Endodermal cell (in vitro differentiated cells): Measurements from ENCODE around the gene FAM83E. TPM values are rescaled to one million over a fixed set of nuclear protein-coding genes. Genes with fewer than 3 reads are reported as not detected.

Source experiments
- DNase-seq: peaks from one replicate; pipeline ENCODE4 v3.0.0-alpha.2; 2017
- H3K27ac ChIP-seq: 2 replicates; pipeline ENCODE4 v1.5.1; 2013; ENCODE audit warnings: mild to moderate bottlenecking, low read depth, low read length, moderate library complexity
- H3K27me3 ChIP-seq: 2 replicates; pipeline ENCODE4 v1.6.1; 2013; ENCODE audit warnings: mild to moderate bottlenecking, low read length, moderate library complexity; ENCODE audit not compliant: insufficient read depth, control insufficient read depth, poor library complexity, severe bottlenecking
- H3K36me3 ChIP-seq: 2 replicates; pipeline ENCODE4 v1.7.0; 2013; ENCODE audit warnings: mild to moderate bottlenecking, low read length, moderate library complexity; ENCODE audit not compliant: control insufficient read depth, insufficient read depth
- H3K4me1 ChIP-seq: one replicate; pipeline ENCODE4 v1.7.0; 2013; ENCODE audit warnings: low read length; ENCODE audit not compliant: control insufficient read depth, insufficient read depth
- H3K4me3 ChIP-seq: 2 replicates; pipeline ENCODE4 v1.5.1; 2013; ENCODE audit warnings: mild to moderate bottlenecking, low read length, moderate library complexity
- H3K9ac ChIP-seq: 2 replicates; pipeline ENCODE4 v1.6.1; 2013; ENCODE audit warnings: mild to moderate bottlenecking, low read length, moderate library complexity; ENCODE audit not compliant: poor library complexity, severe bottlenecking; ENCODE audit errors: extremely low read depth
- H3K9me3 ChIP-seq: 2 replicates; pipeline ENCODE4 v1.6.1; 2013; ENCODE audit warnings: mild to moderate bottlenecking, low read length, moderate library complexity; ENCODE audit not compliant: control insufficient read depth
- H3K27ac Mint-ChIP-seq: 2 replicates; pipeline ENCODE4 v1.8.0; 2020; ENCODE audit warnings: mixed read lengths
- H3K27me3 Mint-ChIP-seq: 2 replicates; pipeline ENCODE4 v1.8.0; 2021; ENCODE audit warnings: mild to moderate bottlenecking, mixed read lengths; ENCODE audit not compliant: insufficient read depth
- H3K36me3 Mint-ChIP-seq: 2 replicates; pipeline ENCODE4 v1.8.0; 2020; ENCODE audit warnings: low read depth, mixed read lengths
- H3K4me1 Mint-ChIP-seq: 2 replicates; pipeline ENCODE4 v1.8.0; 2020; ENCODE audit warnings: mixed read lengths
- H3K4me3 Mint-ChIP-seq: 2 replicates; pipeline ENCODE4 v1.8.0; 2020; ENCODE audit warnings: mild to moderate bottlenecking, moderate library complexity, mixed read lengths
- H3K9me3 Mint-ChIP-seq: 2 replicates; pipeline ENCODE4 v1.8.0; 2020; ENCODE audit warnings: mild to moderate bottlenecking, mixed read lengths
- CTCF ChIP-seq: fragments of 200-600 bp; sonication (generic); conservative IDR thresholded peaks from 2 replicates; pipeline ENCODE4 v1.5.0; 2021; ENCODE audit warnings: antibody characterized with exemption, mild to moderate bottlenecking
- WGBS, 2 experiments: methylation state at CpG; one replicate each; pipeline versions ENCODE4 v1.1.5 to v1.1.7; 2013; ENCODE audit warnings: missing lambda C conversion rate in 2 of 2, mixed read lengths in 1 of 2; ENCODE audit not compliant: insufficient coverage in 1 of 2, insufficient read length in 1 of 2; 5-methylcytosine and 5-hydroxymethylcytosine counted together
- total RNA-seq, 2 donors: library from RNA; stranded (reverse); fragmentation: NEBNext Ultra II Directional in 1 of 2; extraction: Animal tissue kit (Norgen Biotek cat#: 25700) in 1 of 2; gene quantifications; 2 replicates in 1 of 2; 3 replicates in 1 of 2; pipeline ENCODE4 v1.2.1, GENCODE V29; 2021

The FAM83E gene
- total RNA-seq, 2 donors from 2014 or later = 4.4 to 5.7 TPM

GRCh38 chr19:48634424-48635262 is 19.8 kb upstream of the FAM83E start:
- DNase-seq = peak; percentile 98
- H3K36me3 Mint-ChIP-seq = peaks cover 9% of the 10 kb centered on the region
- H3K4me3 Mint-ChIP-seq = peak overlapping the region; percentile 43
- H3K27ac Mint-ChIP-seq = peak overlapping the region; percentile 90
- Histone ChIP-seq H3K4me3 (peak overlapping the region; percentile 60), H3K9me3 (no peaks in the 10 kb centered on the region), H3K9ac (peak overlapping the region; percentile 23), H3K4me1 (peaks cover 18% of the 10 kb centered on the region), H3K27ac (peak overlapping the region; percentile 69), H3K36me3 (no peaks in the 10 kb centered on the region), H3K27me3 (peaks cover 11% of the 10 kb centered on the region)
- H3K9me3 Mint-ChIP-seq = peaks cover 2% of the 10 kb centered on the region
- 12 to 41% methylated on average over 8 to 37 of the region's 37 CpGs for WGBS, 2 experiments
- H3K4me1 Mint-ChIP-seq = peaks cover 22% of the 10 kb centered on the region
- TF ChIP-seq CTCF = no peak
- peaks cover 33% of the 10 kb centered on the region for H3K27me3 Mint-ChIP-seq

- WGBS, 2 experiments = 87 to 88% methylated on average over 6 to 7 of the region's 7 CpGs
- Histone ChIP-seq H3K9me3 (no peaks in the 10 kb centered on the region), H3K4me1 (peaks cover 18% of the 10 kb centered on the region), H3K27ac (no peak overlapping the region), H3K27me3 (peaks cover 11% of the 10 kb centered on the region), H3K4me3 (no peak overlapping the region), H3K9ac (no peak overlapping the region), H3K36me3 (no peaks in the 10 kb centered on the region)
- Mint-ChIP-seq H3K4me1 (peaks cover 19% of the 10 kb centered on the region), H3K27me3 (peaks cover 26% of the 10 kb centered on the region), H3K27ac (peak overlapping the region; percentile 59), H3K4me3 (peak overlapping the region; percentile 43), H3K36me3 (peaks cover 6% of the 10 kb centered on the region), H3K9me3 (peaks cover 1% of the 10 kb centered on the region)
- DNase-seq = no peak
- no peak for TF ChIP-seq CTCF
These were observed 19.1 kb upstream of the FAM83E start for GRCh38 chr19:48634036-48634342.

- Mint-ChIP-seq H3K4me3 (no peak overlapping the region), H3K9me3 (no peaks in the 10 kb centered on the region), H3K4me1 (peaks cover 14% of the 10 kb centered on the region), H3K27me3 (peaks cover 22% of the 10 kb centered on the region), H3K27ac (peak overlapping the region; percentile 39), H3K36me3 (peaks cover 10% of the 10 kb centered on the region)
- Histone ChIP-seq H3K9ac (no peak overlapping the region), H3K36me3 (peaks cover 2% of the 10 kb centered on the region), H3K27ac (no peak overlapping the region), H3K4me1 (peaks cover 18% of the 10 kb centered on the region), H3K27me3 (peaks cover 11% of the 10 kb centered on the region), H3K4me3 (no peak overlapping the region), H3K9me3 (no peaks in the 10 kb centered on the region)
- DNase-seq = peak; percentile 56
- 88 to 92% methylated on average over 19 to 22 of the region's 22 CpGs for WGBS, 2 experiments
- no peak for TF ChIP-seq CTCF
These were observed 18.5 kb upstream of the FAM83E start for GRCh38 chr19:48633148-48634035.
